ENCODE results near the gene FDX2.
"Not testable (repeated sequence)": the region's sequence is repeated elsewhere in the genome, so short reads cannot be mapped to it uniquely, and the experiment has no call there.

FDX2 gene

DNA sequence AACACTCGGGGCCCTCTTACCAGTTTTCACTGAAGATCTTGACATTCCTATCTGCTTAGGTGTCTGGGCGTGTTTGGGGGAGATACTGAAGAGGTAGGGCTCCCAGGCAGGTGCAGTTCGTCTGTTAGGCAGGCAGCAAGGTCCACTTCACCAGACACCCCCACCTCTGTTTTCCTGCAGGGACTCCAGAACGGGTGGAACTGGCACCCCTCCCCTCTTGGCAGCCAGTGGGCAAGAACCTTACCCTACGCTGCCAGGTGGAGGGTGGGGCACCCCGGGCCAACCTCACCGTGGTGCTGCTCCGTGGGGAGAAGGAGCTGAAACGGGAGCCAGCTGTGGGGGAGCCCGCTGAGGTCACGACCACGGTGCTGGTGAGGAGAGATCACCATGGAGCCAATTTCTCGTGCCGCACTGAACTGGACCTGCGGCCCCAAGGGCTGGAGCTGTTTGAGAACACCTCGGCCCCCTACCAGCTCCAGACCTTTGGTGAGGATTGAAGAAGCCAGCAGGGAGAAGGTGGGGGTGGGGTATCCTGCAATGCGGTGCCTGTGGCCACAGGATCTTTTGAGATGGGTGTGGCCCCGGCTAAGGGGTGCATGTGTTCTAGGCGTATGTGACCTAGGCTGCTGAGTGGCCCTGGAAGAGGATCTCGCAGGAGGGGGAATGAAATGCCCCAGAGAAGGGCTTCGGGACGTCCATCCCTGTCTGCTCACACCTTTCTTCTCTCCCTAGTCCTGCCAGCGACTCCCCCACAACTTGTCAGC, 32.3 kb downstream of the FDX2 start:
- no peak for DNase-seq

DNA sequence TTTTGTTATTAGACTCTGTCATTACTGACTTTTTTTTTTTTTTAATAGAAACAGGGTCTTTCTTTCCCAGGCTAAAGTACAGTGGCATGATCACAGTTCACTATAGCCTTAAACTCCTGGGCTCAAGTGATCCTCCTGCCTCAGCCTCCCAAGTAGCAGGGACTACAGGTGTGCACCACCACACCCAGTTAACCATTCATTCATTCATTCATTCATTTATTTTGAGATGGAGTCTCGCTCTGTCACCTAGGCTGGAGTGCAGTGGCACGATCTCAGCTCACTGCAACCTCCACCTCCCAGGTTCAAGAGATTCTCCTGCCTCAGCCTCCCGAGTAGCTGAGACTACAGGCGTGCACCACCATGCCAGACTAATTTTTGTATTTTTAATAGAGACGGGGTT, 33.8 kb downstream of the FDX2 start:
- DNase-seq: not testable (repeated sequence)

DNA sequence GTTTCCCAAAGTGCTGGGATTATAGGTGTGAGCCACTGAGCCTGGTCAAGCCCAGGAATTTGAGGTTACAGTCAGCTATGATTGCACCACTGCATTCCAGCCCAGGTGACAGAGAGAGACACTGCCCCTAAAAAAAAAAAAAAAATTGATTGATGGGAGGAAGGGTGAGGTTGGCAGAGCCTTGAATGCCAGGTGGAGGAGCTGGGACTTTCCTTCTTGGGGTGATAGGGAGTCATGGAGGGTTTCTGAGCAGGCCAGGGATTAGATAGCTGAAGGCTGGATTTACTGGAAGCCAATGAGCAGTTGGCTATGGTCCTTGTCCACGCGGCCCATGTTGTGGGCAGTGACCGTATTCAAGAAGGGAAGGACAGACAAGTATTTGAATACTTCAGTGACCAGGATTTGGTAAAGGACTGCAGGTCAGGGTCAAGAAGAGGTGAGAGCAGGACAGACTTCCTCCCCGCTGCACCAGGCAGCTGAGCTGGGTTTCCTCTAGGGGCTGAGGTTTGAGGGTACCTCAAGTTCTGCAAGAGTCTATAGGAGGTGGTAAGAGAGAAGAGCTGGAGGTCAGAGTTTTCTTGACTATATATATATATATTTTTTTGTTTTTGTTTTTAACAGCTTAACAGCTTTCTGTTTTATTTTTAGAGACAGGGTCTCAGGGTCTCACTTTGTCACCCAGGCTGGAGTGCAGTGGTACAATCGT, 35.9 kb downstream of the FDX2 start:
- DNase-seq: no peak

DNA sequence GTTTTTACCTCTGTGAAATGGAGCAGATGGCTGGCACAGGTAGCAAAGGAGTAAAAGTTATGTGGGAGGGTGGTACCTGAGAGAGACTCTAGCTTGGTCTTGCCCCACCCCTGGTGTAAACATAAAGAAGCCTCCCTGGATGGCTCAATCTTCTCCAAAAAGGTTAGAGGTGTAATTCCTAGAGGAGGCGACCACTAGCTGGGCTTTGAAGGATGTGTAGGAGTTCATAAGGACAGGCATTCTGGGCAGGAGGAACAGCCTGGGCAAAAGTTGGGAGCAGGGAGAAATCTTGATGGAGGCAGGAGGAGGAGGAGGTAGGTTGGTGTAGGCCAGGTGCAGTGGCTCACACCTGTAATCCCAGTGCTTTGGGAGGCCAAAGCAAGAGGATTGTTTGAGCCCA, 36.9 kb downstream of the FDX2 start:
- no peak for DNase-seq

DNA sequence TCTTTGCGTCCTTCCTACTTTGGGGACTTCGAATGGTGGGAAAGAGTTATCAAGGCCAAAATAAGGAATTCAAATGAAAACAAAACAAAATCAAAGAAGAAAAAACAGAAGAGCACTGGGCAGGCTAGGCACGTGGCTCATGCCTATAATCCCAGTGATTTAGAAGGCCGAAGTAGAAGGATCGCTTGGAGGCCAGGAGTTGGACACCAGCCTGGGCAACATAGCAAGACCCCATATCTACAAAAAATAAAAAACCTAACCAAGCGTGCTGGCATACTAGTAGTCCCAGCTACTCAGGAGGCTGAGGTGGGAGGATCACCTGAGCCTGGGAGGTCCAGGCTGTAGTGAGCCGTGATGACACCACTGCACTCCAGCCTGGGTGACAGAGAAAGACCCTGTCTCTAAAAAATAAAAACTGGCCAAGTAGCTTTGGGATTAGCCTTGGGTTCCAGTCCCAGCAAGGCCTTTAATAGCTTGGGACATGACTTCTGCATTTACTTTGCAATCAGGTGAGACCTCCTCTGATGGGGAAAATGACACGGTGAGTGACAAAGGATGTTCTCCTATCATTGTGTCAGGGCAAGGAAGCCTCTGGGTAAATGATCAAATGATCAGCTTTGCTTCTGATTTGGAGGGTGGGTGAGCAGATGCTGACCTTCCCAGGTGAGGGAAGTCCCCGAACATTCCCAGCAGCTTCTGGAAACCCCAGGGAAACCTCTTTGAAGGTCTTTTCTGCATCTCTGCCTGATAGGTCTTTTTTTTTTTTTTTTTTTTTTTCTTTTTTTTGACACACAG, 37.8 kb downstream of the FDX2 start:
- no peak for DNase-seq

DNA sequence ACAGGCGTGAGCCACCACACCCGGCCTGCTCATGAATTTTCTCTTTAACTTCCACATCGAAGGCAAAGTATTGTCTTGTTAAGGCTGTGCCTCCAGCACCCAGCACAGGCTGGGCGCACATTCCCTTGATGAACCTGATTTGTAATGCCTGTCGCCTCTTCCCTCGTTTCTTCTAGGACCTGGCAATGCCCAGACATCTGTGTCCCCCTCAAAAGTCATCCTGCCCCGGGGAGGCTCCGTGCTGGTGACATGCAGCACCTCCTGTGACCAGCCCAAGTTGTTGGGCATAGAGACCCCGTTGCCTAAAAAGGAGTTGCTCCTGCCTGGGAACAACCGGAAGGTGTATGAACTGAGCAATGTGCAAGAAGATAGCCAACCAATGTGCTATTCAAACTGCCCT, 41.2 kb downstream of the FDX2 start:
- DNase-seq: no peak

DNA sequence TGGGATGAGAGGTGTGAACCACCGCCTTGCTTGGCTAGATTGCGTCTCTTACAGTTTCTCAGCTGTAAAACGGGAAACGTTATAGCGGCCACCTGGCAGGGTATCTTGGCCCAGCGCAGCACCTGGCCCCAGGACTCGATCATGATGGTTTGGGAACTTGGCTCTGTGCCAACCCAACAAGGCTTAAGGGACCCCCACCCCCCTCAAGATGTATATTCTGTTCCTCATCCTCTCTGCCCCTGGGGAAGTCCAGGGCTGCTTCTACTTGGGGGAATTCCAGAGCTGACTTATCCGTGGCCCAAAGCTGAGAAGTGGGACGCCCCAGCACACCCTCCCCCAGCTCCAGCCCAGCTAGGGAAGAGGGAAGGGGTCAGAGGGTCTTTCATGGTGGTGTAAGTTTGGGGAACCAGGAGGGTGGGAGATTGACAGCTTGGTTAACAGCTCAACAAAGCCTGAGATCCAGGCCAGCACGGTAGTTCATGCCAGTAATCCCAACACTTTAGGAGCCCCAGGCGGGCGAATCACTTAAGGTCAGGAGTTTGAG, 44.2 kb downstream of the FDX2 start:
- no peak for DNase-seq

DNA sequence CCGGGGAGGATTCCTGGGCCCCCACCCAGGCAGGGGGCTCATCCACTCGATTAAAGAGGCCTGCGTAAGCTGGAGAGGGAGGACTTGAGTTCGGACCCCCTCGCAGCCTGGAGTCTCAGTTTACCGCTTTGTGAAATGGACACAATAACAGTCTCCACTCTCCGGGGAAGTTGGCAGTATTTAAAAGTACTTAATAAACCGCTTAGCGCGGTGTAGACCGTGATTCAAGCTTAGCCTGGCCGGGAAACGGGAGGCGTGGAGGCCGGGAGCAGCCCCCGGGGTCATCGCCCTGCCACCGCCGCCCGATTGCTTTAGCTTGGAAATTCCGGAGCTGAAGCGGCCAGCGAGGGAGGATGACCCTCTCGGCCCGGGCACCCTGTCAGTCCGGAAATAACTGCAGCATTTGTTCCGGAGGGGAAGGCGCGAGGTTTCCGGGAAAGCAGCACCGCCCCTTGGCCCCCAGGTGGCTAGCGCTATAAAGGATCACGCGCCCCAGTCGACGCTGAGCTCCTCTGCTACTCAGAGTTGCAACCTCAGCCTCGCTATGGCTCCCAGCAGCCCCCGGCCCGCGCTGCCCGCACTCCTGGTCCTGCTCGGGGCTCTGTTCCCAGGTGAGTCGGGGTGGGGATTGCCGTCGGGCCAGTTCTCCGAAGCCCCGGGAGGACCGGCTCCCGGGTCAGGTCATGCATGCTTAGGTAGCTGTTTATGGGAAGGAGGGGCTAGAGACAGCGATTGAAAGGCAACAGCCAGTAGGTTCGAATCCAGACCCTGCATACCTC, 45.0 kb downstream of the FDX2 start, which contains the start of gene ICAM1:
ICAM1 (plus strand) TSS at position 505 of the 779 bp plus-strand sequence; CDS start at position 545, 40 bp downstream.
- no peak for DNase-seq

DNA sequence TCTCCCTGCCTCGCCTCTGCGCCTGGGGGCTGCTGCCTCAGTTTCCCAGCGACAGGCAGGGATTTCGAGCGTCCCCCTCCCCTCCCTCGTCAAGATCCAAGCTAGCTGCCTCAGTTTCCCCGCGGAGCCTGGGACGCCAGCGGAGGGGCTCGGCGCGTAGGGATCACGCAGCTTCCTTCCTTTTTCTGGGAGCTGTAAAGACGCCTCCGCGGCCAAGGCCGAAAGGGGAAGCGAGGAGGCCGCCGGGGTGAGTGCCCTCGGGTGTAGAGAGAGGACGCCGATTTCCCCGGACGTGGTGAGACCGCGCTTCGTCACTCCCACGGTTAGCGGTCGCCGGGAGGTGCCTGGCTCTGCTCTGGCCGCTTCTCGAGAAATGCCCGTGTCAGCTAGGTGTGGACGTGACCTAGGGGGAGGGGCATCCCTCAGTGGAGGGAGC, 45.6 kb downstream of the FDX2 start:
- DNase-seq: no peak

DNA sequence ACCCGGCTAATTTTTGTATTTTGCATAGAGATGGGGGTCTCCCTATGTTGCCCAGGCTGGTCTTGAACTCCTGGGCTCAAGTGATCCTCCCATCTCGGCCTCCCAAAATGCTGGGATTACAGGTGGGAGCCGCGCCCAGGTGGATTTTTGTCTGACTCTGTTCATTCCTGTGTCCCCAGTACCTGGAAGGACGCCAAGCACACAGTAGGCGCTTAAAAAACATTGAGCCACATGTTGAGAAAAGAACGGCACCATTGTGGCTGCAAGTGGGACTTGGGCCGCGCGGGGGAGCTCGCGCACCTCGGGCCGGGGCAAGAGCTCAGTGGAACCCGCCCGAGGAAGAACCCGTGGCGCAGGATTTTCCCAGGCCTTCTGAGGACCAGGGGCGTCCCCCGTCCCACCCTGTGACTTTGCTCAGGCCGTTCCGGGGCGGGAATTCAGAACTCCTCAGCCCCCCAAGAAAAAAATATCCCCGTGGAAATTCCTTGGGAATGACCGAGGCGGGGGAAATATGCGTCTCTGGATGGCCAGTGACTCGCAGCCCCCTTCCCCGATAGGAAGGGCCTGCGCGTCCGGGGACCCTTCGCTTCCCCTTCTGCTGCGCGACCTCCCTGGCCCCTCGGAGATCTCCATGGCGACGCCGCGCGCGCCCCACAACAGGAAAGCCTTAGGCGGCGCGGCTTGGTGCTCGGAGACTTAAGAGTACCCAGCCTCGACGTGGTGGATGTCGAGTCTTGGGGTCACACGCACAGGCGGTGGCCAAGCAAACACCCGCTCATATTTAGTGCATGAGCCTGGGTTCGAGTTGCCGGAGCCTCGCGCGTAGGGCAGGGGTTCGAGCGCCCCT, 46.3 kb downstream of the FDX2 start:
- DNase-seq: peak; percentile 2

DNA sequence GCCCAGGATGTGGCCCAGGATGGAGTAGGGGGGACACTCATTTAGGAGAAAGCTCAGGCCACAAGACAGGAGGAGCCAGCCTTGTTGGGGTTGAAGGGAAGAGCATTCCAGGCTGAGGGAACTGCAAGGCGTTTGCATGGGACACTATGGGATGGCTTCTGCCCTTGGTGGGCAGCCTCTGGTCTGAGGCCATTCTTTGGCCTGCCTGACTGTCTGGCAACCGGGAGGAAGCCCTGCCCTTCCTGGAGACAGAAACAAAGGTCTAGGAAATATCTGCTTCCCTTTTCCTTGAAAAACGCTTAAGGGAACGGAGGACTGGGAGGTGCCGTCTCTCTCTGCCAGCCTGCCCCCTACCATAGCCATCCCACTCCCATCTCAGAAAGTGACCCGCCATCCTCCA, 47.7 kb downstream of the FDX2 start:
- no peak for DNase-seq

DNA sequence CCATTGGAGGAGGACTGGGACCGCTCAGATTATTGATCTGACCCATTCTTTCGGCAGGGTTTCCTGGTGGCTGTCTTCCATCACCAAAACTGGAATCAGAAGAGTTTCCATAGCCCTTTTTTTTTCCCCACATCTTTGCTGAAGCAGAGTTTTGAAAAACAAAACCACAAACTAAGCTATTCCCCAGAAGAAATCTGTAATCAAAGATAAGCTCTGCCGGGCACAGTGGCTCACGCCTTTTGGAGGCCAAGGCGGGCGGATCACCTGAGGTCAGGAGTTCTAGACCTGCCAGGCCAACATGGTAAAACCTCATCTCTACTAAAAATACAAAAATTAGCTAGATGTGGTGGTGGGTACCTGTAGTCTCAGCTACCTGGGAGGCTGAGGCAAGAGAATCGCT, 49.1 kb downstream of the FDX2 start:
- no peak for DNase-seq

DNA sequence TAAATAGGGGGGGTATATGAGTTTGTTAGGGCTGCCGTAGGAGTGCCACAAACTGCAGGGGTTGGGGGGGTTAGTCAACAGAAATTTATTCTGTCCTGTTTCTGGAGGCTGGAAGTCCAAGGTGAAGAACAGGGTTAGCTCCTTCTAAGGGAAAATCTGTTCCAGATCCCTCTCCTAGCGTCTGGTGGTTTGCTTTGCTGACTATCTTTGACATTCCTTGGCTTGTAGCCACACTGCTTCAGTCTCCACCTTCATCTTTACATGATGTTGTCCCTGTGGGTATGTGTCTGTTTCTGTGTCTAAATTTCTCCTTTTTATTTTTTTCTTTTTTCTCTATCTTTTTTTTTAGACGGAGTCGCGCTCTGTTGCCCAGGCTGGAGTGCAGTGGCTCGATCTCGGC, 53.0 kb downstream of the FDX2 start:
- no peak for DNase-seq

DNA sequence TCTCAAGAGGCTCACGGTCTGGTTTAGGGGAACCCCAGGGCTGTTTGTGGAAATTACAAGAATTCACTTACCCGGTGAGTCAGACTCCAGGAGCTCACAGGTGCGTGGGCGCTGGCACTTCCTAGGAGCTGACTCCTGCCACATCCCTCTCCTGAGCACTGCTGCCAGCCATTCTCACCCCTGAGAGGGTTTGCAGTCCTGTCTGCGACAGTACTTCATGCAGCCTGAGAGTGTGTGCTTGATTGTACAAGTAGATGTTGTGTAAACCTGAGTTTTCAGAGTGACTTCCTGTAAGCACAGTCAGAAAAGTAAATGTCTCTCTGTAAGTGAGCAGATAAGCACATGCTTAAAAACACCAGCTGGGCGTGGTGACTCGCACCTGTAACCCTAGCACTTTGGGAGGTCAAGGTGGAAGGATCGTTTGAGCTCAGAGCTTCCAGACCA, 55.7 kb downstream of the FDX2 start:
- no peak for DNase-seq
